Epithelial cell of prostate (primary cell): ENCODE measurements around the gene BCL6.
"Not testable (repeated sequence)": the region's sequence is repeated elsewhere in the genome, so short reads cannot be mapped to it uniquely, and the experiment has no call there.

Source experiments
- DNase-seq: peaks from one replicate; pipeline ENCODE4 v3.0.0-alpha.2; 2011; ENCODE audit warnings: low read depth, low spot score
- H3K27ac ChIP-seq: fragments of 450-650 bp; 2 replicates; pipeline ENCODE4 v1.5.1; 2017; ENCODE audit warnings: mild to moderate bottlenecking

The BCL6 gene

DNA sequence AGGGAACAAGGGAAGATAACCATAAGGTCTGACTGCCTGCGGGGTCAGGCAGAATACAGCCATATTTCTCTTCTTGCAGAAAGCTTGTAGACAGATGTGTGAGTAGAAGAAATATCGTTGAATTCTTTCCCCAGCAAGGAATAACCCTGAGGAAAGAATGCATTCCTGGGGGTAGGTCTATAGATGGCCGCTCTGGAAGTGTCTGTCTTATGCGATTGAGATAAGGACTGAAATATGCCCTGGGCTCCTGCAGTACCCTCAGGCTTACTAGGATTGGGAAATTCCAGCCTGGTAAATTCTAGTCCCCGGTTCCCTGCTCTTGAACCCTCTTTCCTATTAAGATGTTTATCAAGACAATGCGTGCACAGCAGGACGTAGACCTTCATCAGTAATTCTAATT is 59.3 kb downstream of the BCL6 start:
- DNase-seq = no peak
- H3K27ac ChIP-seq = no peak overlapping the region

DNA sequence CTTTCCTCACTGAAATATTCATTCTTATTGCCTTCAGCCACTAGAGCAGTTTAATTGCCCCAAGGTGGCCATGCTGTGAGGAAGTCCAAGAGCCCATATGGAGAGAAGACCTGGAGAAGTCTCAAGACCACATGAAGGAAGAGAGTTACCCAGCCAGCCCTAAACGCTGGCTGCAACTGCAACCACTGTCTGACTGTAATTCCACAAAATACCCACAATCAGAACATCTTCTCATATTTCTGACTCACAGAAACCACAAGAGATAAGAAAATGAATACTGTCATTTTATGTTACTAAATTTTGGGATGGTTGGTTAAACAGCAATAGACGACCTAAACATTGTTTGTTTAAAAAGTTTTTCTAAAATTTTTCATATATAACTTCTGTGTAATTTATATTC is 60.4 kb downstream of the BCL6 start:
- no peak overlapping the region for H3K27ac ChIP-seq
- no peak for DNase-seq

DNA sequence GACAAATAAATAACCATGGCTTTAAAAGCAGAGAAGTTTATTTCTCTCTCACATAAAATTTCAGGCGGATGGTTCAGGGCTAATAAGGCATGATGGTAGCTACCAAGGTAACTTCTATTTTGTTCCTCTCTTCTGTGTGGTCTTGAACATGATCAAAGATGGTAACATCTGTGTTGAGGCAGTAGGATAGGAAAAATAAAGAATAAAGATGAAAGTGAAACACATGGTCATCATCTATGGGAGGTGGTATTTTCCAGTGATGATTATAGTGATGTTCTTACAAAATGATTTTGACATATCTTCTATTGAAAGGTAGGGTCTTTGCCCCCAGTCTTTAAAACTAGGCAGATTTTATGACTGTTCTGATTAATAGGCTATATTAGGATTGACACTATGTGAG is 60.8 kb downstream of the BCL6 start:
- H3K27ac ChIP-seq = no peak overlapping the region

DNA sequence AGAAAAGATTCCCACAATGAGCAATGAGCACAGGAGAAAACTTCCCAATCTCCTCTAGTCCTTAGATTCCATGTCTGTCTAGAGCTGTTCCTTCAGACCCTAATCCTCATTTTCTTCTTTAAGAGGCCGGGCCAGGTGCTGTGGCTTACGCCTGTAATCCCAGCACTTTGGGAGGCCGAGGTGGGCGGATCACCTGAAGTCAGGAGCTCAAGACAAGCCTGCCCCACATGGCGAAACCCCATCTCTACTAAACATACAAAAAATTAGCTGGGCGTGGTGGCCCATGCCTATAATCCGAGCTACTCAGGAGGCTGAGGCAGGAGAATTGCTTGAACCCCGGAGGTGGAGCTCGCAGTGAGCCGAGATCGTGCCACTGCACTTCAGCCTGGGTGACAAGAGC is 63.5 kb downstream of the BCL6 start:
- DNase-seq, H3K27ac ChIP-seq: not testable (repeated sequence)

More for the DNA sequence above, 60.8 kb downstream of the BCL6 start:
- DNase-seq = no peak

DNA sequence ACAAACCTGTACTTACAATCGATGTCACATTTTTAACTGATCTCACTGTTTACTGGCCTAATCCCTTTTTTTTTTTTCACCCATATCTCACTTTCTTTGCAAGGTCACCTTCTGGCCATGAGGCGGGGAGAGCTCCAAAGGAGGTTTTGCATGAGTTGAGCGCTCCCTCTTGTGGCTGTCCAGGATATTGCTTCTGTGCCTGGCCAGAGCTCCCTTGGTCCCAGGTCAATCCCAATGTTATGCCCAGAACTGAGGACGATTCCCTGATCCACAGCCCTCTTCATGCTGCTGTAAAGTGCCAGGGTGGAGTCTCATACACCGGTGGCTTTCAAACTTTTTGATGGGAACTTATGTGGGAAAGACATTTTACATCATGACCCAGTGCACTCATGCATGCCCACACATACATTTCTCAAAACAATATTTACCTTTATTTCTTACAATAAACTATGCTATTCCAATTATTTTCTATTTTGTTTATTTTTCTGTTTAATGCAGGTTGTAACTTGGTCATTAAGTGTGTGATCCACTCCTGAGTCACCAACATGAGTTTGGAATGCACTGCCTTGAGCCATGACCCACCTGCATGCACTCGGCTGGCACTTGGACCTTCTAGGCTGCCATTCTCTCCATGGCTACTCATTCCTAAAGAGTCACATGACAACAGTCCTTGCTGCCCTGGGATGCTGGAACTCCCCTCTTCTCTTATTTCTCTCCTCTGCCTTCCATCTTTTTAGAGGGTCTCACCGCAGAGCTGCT is 65.5 kb downstream of the BCL6 start:
- DNase-seq = no peak
- H3K27ac ChIP-seq = no peak overlapping the region

DNA sequence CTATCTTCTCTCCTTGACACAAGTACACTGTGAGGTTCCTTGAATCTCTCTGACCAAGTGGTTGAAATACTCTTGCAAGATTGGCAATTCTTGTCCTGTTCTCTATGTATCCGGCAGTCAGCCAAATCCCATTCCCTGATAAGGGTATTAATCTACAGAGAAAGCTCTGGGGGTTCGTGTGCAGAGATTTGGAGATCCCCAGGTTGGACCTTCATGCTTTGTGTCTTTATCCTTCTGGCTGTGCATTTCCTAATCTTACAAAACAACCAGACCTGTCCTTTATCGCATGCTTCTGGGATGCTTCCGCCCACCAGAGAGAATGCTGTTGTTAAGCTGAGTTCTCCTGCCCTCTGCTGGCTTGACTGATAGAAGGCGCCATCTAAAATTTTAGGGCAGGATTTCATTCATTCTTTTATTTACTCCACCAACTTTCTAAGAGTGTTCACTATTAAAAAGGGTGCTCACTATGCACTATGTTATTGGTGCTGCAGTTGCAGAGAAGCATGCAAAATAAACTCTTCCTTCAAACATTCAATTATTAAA is 66.5 kb downstream of the BCL6 start:
- H3K27ac ChIP-seq = no peak overlapping the region
- no peak for DNase-seq

DNA sequence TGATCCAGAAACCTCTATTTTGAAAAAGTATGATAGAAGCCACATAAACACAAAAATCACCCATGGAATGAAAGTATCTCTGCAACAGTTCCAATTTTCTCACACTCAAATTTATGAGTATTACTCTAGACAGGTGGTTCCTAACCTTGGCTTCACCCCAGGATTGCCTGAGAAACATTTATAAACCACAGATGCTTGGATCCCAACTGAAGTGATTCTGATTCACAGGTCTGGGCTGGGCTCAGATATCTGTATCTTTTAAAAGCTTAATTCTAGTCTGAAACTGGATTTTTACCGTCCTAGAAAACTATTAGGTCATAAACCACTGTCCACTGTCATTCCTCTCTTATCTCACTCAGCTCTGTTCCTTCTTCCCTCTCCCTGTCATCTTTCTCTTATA is 67.7 kb downstream of the BCL6 start:
- DNase-seq = no peak
- no peak overlapping the region for H3K27ac ChIP-seq

DNA sequence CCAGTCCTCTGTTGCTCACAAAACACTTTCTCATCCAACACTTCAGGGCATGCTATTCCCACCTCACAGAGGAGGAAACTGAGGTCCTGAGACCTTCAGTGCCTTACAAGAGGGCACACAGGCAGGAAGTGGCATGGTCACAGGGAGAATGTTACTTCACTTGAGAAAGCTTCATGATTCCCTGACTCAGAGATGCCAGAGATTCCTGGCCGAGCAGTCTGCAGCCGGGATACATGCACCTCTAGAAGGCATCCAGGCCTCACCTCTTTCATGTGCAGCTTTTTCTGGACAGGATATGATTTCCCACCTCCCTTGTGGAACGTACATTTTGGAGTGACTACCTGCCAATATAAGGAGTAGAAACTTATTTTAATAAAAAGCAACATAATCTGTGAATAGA is 72.3 kb downstream of the BCL6 start:
- no peak overlapping the region for H3K27ac ChIP-seq
- DNase-seq = no peak
